Measurements from ENCODE around the gene SCYL3.

DNA sequence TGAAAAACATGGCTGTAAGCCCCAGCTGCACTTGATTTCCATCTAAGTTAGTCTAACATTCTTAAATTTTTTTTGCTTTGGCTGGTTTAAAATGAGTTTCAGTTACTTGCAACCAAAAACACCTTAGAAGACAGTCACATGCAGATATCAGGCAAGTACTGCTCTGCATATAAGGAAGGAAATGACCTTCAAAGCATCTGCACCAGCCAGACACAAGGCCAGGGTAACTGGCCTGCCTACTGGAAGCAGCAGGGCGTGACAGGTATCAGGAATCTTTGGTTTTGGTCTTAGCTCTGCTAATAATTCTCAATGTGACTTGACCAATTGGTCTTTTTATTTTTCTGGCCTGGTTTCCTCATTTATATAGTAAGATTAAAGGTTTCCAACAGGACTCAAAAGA is 33.5 kb downstream of the SCYL3 start:
- TF ChIP-seq, protein P1, sequence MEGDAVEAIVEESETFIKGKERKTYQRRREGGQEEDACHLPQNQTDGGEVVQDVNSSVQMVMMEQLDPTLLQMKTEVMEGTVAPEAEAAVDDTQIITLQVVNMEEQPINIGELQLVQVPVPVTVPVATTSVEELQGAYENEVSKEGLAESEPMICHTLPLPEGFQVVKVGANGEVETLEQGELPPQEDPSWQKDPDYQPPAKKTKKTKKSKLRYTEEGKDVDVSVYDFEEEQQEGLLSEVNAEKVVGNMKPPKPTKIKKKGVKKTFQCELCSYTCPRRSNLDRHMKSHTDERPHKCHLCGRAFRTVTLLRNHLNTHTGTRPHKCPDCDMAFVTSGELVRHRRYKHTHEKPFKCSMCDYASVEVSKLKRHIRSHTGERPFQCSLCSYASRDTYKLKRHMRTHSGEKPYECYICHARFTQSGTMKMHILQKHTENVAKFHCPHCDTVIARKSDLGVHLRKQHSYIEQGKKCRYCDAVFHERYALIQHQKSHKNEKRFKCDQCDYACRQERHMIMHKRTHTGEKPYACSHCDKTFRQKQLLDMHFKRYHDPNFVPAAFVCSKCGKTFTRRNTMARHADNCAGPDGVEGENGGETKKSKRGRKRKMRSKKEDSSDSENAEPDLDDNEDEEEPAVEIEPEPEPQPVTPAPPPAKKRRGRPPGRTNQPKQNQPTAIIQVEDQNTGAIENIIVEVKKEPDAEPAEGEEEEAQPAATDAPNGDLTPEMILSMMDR (IDR thresholded peaks at IDR 0.05 in 2 of 3, conservative IDR thresholded peaks at IDR 0.05 in 1 of 3; ENCODE audit: borderline replicate concordance in 1 of 3, insufficient read depth in 1 of 3, low read depth in 2 of 3, low read length in 2 of 3), result no peak
- no peak for TF ChIP-seq EZH2phosphoT487 (IDR thresholded peaks at IDR 0.05; ENCODE audit: borderline replicate concordance)
- no peak for TF ChIP-seq EZH2 (IDR thresholded peaks at IDR 0.05)
- TF ChIP-seq CEBPB (IDR thresholded peaks at IDR 0.05; ENCODE audit: low read depth), result no peak
- TF ChIP-seq POLR2A (IDR thresholded peaks at IDR 0.05; ENCODE audit: borderline replicate concordance, extremely low read depth, insufficient read depth, insufficient read length), result no peak
